GM10266 (cell line): ENCODE measurements around the gene SLC10A1.
"Not testable (repeated sequence)": the region's sequence is repeated elsewhere in the genome, so short reads cannot be mapped to it uniquely, and the experiment has no call there.

Experiments used
- DNase-seq: peaks from one replicate; pipeline ENCODE4 v3.0.0; 2012; ENCODE audit errors: extremely low spot score
- TF ChIP-seq, protein P1 (sequence below): IDR thresholded peaks from 2 replicates; pipeline ENCODE4 v1.5.1; 2012; ENCODE audit warnings: mild to moderate bottlenecking, low read depth; ENCODE audit not compliant: control insufficient read depth, insufficient read depth; ENCODE audit errors: missing control alignments

Gene SLC10A1

DNA sequence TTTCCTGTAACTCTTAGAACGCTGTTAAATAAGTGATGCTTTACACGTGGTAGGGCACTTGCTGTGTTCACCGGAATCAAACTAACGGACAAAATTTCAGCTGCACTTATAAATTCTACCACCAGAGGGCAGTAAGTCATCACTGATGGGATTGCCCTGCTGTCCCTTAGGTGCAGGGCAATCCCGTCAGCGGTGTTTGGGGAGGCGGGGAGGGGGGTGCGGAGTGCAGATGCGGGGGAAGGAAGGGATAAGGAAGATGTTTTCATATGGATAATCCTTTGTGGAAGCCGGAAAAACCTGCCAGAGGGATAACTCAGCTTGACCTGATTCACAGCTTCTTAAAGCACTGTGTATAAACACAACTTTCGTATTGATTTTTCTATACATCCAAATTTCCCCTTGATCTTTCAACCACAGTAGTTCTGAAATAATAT lies 21.7 kb upstream of the SLC10A1 start:
- peak; percentile 66 for DNase-seq
- TF ChIP-seq, protein P1, sequence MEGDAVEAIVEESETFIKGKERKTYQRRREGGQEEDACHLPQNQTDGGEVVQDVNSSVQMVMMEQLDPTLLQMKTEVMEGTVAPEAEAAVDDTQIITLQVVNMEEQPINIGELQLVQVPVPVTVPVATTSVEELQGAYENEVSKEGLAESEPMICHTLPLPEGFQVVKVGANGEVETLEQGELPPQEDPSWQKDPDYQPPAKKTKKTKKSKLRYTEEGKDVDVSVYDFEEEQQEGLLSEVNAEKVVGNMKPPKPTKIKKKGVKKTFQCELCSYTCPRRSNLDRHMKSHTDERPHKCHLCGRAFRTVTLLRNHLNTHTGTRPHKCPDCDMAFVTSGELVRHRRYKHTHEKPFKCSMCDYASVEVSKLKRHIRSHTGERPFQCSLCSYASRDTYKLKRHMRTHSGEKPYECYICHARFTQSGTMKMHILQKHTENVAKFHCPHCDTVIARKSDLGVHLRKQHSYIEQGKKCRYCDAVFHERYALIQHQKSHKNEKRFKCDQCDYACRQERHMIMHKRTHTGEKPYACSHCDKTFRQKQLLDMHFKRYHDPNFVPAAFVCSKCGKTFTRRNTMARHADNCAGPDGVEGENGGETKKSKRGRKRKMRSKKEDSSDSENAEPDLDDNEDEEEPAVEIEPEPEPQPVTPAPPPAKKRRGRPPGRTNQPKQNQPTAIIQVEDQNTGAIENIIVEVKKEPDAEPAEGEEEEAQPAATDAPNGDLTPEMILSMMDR: peak; percentile 81

DNA sequence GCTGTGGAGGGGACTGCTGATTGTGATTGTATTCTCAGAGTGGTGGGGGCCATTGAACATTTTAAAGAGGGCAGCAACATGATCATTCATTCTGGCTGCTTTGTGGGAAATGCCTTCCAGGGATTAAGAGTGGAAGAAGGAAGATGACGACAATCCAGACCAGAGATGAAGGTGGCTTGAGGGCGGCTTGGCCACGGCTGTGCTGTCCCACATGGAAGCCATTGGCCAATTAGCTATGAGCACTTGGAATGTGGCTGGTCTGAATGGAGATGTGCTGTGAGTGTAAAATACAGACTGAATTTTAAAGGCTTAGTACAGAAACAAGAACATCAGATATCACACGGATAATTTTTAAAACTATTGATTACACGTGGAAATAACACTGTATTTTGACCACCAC lies 19.2 kb upstream of the SLC10A1 start:
- DNase-seq: no peak
- TF ChIP-seq, protein P1: no peak

DNA sequence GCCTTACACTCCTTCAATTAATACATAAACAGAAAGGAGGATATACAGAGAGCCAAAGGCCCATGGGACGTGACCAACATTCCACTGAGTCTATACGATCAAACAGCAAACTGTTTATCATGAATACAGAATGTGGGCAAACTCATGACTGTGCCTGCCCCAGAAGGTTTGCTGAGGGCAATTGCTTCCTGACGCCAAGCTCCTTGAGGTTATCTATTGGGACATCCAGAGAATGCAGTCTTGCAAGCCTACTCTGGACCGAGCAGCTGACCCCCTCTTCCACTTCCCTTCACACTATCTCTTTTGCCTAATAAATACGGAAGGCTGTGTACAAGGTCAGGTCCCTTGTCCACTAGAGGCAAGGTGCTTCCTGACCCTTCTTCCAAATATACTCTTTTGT lies 18.5 kb upstream of the SLC10A1 start:
- DNase-seq: no peak
- TF ChIP-seq, protein P1: no peak

DNA sequence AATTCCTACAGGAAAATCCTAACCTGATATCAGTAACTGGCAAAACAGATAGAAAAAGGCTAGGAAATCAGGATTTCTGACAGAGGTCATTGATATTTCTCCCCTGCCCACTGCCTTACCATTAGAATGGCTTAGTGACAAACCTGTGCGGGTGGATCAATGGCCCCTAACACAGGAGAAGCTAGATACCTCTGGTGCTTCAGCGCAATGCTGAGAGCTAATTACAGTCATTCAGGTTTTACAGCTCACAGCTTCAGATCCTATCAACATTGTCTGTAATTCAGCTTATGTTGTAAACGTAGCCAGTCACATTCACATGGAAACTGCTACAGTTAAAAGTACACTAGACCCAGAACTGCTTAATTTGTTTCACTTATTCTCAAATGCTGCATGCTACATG lies 17.4 kb upstream of the SLC10A1 start:
- DNase-seq: no peak
- TF ChIP-seq, protein P1: no peak

DNA sequence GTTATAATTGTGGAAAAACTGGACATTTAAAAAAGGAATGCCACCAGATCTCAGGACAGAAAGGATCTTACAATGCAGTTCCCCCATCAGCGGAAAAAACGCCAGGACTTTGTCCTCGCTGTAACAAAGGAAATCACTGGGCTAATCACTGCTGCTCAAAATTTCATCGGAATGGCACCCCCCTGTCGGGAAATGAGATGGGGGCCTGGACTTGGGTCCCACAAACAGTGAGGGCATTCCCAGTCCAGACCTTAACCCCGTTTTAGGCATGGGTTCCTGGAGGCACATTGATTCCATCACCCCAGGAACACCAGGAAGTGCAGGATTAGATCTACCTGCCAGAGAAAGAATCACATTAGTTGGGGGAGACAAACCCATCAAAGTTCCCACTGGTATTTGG lies 16.3 kb upstream of the SLC10A1 start:
- not testable (repeated sequence) for DNase-seq

DNA sequence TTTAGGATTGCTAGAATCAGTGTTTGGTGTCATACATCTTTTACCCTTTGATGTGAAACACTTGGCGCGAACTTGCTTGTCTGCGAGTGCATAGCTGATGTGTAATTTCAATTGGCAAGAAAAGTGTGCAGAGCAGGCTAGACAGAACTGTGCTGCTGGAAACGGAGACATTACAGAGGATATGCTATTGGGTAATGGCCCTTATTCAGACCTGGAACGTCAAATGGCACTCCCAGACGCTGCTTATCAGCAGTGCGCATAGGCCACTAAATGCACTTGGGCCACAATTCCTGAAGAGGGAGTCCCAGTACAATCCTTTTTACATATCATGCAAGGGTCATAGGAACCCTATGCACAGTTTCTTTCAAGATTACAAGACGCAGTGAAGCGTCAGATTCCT lies 15.7 kb upstream of the SLC10A1 start:
- DNase-seq: no peak
- TF ChIP-seq, protein P1: no peak

DNA sequence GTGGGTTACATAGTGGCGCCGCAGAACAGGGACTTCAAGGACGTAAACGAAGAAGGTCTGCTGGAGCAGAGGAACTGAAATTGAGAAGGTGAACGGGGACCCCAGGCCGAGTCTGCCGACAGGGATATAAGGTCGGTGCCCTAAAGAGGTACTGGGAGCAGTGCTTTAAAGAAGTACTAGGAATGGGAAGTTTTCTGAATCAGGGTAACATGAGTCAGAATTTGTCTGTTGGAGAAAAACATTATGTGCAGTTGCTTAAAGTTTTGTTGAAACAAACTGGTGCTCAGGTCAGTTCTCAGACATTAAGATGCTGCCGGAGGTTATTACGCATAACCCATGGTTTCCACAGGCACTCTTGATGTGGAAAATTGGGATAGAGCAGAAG lies 14.8 kb upstream of the SLC10A1 start:
- DNase-seq: no peak
- TF ChIP-seq, protein P1: no peak

DNA sequence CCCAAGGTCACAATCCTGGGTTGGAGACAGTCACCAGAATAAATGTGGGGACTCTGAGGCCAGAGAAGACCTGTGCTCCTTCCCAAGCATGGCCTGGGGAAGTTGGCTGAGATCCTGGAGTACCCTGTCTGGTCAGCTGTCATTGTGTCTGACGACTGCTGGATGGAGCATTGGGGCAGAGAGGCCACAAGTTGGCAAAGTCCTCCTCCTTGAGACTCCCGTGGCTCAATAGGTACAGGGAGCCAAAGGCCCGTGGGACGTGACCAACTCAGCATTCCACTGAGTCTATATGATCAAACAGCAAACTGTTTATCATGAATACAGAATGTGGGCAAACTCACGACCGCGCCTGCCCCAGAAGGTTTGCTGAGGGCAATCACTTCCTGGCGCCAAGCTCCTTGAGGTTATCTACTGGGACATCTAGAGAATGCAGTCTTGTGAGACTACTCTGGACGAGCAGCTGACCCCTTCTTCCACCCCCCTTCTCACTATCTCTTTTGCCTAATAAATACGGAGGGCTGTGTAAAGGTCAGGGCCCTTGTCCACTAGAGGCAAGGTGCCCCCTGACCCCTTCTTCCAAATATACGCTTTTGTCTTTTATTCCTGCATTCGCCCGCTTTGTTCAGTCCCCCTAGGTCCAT lies 14.3 kb upstream of the SLC10A1 start:
- DNase-seq: no peak
- TF ChIP-seq, protein P1: no peak
